ENCODE results near the gene COPS2.
"Not testable (repeated sequence)": the region's sequence is repeated elsewhere in the genome, so short reads cannot be mapped to it uniquely, and the experiment has no call there.

Gene COPS2

DNA sequence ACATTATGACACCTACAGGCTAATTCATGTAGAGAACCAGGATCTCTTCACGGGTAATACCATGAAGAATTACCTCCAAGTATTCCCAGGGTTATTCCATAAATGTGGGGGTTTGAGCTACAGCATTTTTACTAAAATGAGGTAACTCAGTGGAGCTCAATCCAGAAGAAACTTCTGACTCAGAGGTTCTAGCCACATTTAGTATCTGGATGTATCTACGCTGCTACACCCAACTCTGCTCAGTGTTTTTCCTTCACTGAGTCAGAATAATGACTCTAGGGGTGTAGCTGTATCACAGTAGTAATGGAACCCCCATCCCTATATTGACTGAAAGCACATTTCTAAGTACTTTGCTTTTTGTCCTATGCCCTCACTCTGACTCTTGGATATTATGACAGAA, 52.4 kb downstream of the COPS2 start:
- no peak for DNase-seq (ENCODE audit: low spot score)

DNA sequence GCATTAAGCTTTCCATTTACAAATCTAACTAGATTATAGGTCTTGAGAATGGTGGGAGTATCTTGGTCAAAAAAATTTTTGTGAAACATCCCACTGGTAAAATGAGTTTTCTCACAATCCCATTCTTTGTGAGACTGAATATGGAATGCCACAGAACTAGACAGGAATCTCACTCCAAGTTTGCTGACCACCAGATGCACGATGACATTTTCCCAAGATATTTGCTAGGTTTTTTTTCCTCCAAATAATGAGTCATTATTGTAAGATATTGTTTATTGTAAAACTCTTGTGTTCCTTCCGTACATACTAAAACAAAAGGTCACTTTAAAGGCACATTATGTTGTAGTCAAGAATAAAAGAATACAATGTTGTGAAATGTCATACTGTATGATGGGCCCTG, 53.9 kb downstream of the COPS2 start:
- no peak for DNase-seq (ENCODE audit: low spot score)

DNA sequence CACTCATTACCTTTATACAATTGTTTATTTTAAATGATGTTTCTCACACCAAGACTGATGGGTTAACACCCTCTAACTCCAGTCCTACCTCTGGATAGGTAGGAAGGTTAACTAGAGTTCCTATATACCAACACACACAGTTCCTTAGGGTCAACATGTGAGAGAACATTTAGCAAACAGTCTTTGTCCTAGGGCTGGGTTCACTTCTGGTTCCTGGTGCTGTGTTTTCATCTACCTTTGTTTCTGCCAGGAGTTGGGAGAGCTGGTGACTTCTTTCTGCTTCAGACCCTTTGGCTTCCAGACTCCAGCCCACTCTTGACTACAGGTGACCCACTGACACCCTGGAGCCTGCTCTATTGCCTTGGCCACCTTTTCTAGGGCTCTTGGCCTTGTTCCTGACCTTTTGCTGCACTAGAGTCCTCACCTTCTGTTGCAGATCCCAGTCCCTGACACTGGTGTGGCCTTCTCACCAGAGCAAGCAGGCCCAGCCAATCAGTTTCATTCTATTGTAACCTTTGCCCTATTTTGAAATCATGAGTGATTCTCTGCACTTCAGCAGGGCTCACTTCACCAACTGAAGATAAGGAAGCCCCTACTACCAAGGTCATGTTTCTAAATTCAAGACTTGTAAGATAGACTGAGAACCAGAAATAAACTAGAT, 59.2 kb downstream of the COPS2 start:
- DNase-seq (ENCODE audit: low spot score): no peak

DNA sequence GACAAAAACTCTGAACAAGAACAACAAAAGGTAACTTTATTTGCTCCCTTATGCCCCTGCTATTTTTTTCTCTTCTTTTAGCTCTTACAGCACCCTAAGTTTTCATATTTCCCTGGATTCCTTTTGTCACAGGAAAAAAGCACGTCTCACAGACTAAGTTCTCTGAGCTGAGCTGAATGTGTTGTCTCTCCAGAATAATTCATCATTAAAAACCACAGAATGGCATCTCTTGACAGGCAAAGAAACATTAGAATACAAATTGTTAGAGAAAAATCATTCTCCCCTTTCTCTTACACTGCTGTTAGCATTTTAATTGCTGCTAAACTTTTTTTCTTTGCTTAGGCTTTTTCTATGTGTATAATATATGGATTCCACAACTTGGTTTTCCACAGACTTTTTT, 60.5 kb downstream of the COPS2 start:
- no peak for DNase-seq (ENCODE audit: low spot score)

DNA sequence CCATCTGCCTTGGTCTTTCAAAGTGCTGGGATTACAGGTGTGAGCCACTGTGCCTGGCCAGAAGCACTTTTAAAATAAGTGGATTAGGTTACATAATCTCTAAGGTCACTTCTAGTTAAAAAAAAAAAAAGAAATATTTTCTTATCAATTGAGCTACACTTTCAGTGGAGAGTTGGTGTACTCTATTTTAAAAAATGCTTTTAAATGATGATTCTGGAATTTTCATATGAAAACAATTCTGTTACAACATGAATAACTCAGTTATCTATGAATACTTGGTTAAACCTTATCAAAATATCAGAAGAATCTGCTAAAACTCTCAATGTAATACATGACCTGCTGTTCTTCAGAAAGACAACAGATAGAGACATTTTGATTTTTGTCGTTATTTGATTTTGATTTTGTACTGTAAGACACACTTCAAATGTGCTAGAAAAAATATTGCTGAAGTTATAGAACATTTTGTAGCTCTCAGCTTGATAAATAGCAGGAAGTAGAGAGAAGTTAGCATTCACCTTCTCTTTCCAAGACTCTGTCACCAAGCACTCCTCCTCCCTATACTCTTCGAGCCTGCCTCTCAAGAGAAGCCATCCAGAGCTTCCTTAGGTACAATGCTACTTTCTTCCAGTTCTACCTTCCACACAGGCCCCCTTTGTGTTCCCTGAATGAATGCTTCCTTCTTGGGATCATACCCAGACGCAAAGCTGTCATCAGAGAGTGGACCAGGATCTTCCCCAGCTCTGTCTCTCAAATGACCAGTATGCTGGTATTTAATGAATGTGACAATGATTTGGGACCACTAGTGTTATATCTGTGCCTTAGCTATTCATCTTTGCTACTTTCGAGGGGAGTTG, 61.9 kb downstream of the COPS2 start:
- DNase-seq (ENCODE audit: low spot score): no peak

DNA sequence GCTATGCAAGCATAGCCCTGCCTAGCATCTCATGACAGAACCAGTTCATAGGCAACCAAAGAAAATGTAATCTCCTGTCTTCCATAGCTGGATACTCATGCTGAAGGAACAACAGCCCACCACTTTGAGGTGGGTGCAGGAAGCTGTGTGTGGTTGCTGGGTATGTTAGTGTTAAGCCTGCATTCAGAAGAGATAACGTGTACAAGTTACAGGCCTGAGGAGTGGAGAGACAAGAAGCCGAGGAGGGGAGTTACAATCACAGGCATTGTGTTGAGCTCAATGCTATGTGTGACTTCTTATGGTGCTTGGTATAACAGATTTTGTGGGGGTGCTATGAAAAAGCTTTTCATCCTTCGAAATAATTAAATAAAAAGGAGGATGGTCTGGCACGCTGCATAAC, 66.4 kb downstream of the COPS2 start:
- DNase-seq (ENCODE audit: low spot score): no peak

DNA sequence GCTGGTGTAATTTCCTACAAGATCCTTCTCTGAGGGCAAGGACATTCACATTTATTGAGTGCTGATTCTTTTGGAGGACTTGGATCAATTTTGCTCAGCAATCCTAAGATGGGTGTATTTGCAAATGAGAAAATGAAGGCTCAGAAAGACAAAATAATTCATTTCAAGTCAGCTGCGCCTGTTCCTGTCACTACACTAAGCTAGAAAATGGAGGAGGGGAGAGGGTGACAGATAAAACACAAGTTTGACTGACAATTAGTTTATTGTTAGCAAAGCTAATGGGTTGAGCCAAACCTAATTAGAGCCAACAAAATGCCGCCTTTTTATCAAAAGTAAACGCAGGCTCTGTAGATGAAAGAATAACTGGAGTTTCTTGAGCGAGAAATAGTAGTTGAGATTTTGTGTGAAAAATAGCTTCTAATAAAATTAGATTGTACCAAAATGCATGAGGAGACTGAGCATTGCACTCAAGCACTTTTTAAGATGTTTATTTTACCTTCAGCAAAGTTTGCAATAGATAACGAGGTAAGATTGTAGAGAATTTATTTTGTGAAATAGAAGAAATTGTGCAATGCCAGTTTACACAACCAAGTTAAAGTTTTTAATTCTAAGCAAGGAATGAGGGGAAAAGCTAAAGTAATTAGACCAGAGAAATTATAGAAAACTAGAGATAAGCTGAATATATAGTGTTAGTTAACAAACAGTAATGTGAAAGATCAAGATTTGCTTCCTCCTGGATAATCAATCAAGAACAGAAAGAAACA, 69.5 kb downstream of the COPS2 start:
- DNase-seq (ENCODE audit: low spot score): no peak

DNA sequence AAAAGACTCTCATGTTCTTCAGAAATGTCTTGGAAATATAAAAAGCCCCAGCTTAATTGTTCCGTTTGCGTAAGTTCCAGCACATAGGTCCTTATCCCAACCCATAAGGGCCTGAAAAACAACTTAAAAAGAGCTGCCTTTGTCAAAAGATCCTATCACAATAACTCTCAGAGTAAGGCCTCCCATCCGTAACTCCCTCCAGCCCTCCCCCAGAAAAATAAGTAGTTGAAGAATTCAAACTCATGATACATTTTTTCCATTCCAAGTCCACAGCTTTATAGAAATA, 71.2 kb downstream of the COPS2 start:
- DNase-seq (ENCODE audit: low spot score): no peak

DNA sequence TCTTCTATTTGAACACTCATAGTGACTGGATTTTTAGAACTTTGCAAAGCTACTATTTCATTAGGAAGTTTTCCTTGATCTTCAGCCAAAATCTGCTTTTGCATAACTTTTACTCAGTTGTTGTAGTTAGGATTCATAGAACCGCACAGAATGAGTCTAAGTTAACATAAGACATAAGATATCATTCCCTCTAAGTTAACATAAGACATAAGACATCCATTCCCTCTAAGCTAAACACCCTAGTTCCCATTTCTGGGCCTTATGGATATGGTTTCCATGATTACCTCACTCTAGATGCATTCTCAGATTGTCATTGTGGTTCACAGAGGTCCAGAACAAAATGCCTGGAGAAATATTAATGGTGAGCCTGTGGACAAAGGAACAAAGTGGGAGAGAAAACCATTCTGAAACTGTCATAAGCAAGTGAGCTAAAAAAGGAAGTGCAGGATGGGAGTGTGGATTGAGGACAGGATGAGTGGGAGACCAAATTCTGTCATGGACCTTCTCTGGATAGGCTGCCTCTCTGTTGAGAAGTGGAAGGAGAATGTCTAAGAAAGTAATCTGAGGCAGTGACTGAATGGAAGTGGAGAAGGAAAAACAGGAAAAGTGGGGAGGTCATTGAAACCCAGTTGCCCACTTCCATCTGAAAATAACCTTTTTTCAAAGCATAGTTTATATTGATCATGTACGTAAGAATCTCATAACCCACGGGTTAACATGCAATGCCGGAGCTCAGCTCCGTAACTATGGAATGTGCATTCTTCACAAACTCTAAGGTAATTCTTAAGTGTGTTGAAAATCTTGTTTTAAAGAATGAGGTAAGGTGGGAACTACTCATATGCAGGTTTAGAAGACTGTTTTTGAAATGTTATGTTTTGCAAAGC, 71.8 kb downstream of the COPS2 start:
- no peak for DNase-seq (ENCODE audit: low spot score)

DNA sequence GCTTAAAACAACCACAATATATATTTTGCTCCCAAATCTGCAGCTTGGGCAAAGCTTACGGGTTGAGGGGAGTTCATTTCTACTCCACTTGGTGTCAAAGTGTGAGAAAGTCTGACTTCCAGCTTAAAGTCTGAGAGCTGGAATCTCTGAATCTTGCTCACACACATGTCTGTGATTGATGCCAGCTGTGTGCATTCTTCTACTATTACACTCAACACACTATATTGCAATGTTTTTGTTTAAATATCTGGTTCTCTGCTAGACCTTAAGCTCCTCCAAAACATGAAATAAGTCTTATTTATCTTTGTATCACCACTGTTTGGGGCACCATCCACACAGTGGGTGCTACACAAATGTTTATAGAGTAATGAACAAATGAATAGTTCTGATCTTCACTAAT, 72.4 kb downstream of the COPS2 start:
- DNase-seq (ENCODE audit: low spot score): no peak

DNA sequence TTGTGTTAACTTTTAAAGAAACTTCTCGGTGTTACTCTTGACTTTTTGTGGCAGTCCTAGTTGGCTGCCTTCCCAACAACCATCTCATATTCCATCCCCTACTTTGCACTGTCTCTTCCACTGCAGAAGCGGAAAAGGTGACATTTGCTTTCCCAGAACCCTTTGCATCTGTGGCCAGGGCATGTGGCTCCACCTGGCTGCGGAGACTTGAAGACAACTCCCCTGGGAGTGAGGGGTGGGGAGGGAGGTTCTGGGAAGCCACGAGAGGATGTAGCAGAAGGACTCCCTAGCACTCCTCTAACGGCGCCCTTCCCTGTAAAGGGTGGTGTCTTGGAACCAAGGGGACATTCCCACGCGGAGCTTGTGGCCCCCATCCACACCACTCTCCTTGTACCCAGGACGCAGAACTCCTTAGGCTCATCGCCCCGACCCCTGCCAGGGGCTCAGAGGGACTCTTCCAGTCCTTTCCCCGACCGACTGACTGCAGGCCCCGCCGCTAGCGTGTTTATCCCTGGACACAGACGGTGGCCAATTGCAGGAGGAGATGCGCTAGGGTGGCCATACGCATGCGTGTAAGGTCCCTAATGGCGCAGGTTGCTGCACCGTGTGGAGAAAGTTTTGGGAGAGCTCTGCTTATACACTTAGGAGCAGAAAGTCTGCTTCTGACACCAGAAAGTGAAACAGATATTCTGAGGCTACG, 75.9 kb downstream of the COPS2 start:
- DNase-seq (ENCODE audit: low spot score): no peak

DNA sequence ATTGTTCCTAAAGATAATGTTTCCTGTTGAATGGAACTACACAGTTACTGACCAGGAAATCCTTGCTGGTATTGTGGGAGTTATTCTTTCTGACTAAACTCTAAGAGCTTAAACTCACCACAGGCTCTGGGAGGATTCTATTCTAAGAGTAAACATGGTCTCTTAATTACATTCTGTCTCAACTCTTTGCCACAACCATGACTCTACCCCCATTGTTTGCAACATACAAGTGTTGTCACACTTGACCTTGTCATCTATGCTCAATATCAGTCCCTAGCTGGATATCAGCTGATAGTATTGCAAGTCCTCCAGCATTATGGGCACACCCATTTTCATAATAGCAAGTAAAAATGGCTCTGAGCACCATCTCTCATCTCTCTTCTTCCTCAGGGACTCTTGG, 79.5 kb downstream of the COPS2 start:
- DNase-seq (ENCODE audit: low spot score): no peak

DNA sequence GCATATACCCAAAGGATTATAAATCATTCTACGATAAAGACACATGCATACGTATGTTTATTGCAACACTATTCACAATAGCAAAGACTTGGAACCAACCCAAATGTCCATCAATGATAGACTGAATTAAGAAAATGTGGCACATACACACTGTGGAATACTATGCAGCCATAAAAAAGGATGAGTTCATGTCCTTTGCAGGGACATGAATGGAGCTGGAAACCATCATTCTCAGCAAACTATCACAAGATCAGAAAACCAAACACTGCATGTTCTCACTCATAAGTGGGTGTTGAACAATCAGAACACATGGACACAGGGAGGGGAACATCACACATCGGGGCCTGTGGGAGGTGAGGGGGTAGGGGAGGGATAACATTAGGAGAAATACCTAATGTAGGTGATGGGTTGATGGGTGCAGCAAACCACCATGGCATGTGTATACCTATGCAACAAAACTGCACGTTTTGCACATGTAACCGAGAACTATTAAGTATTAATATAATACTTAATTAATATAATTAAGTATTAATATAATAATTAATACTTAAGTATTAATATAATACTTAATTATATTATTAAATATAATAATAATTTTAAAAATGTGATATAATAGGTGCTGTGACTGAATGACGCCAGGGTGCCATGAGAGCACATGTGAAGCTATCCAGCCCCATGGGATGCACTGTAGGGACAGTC, 80.7 kb downstream of the COPS2 start:
- not testable (repeated sequence) for DNase-seq (ENCODE audit: low spot score)

Measured in hematopoietic multipotent progenitor cell treated with erythropoietin and hydrocortisone succinate and interleukin-3 and kit ligand, for 17 days (in vitro differentiated cells).